Stromal cell of bone marrow (primary cell): ENCODE data around the gene TXNRD2.

Experiments used
- DNase-seq: peaks from one replicate; pipeline ENCODE4 v3.0.0-alpha.2; 2012; ENCODE audit warnings: low read depth

The TXNRD2 gene

DNA sequence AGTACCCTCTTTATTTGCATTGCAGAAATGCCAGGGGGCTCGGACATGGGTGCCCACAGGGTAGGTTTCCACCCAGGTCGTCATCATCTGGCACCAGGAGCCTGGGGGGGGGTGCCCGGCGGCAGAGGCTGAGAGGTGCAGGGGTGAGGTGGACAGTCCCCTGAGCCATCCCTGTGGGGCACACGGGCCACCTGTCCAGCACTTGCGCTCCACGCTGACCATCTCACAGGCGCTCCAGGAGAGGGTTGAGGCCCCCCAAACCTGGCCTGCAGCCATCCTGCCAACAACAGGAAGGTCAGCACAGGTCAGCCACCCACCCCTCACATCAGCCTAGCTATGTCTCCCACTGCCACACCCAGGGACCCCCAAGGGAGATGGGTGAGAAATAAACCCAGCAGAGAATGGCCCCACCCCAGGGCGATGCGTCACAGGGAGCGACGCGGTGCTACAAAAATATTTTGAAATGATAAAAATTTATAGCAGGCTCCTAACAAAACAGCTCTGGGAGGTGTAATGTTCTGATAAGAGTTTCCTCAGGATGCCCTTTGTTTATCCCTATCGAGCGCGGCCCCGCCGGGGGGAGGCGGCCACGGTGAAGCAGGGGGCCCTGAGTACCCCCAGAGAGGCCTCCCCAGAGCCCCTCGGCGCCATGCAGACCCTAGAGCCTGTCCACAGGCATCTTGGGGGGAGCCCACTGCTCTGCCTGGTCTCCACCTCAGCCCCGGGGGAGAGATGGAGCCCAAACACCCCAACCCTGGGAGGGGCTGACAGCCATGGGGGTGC is 65.9 kb downstream of the TXNRD2 start:
- DNase-seq = no peak

DNA sequence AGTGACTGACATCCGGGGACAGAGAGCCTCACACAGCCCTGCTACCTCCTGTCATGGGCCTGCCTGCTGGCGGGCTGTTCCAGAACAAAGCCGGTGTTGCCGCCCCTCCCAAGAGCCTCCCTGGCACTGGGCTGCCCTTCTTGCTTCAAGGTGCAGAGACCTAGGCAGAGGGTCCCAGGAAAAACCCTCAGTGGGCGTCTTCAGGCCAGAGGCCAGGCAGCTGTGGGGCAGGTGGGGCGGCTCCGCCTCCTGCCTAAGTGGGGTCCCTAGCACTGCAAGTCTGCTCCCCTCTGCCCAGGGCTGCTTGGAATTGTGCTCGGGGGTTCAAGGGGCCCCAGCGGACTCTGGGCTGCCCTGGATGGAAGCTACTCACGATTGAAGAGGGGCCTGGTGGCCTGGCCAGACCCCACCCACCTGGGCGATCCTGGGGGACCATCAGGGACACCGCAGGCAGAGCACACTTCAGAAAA is 66.5 kb downstream of the TXNRD2 start:
- DNase-seq = no peak

DNA sequence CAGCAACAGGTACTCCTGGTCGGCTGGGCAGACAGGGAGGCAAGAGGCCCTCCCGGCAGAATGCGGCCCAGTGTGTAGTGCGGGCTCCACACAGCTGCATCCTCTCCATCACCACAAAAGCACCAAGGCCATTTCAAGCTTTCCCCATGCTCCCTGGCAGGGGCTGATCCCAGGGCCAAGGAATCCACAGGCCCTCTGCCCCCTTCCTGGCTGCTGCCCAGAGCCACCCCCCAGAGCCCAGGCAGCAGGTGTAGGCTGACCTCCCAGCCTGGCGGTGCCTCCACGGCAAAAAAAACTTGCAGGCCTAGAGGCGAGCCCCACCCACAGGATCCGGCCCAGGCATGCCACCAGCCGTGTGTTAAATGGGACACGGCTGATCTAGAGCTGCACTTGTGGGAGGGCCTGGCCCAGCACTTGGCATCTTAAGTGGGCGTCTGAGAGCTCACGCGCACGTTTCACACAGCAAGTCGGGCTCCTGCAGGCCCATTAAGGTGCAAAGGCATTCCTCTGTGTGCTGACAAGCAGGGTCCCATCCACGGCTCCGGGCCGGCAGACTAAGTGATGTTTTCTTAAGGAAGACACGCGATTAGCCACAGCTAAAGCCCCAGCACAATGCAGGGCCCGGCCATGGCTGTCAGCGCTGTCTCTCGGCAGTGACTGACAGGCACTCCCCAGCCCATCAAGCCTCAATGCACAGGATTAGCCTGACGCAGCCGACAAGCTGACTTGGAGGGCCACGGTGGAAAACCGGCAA is 67.1 kb downstream of the TXNRD2 start:
- DNase-seq = no peak

DNA sequence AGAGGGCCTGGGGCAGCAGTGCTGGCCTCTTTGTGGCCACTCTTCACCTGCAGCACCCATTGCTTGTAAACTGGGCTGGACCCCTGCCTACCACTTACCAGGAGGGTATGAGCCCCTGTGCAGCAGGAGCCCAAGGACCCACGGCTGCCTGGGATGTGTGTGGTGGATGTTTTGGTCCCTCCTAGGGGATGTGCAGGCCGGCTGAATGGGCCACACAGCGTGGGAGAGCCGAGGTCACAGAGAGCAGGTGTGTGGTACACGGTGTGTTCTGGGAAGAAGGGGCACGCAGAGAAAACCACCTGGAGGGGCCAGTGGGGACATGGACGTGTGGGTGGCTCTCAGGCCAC is 67.7 kb downstream of the TXNRD2 start:
- DNase-seq = no peak

DNA sequence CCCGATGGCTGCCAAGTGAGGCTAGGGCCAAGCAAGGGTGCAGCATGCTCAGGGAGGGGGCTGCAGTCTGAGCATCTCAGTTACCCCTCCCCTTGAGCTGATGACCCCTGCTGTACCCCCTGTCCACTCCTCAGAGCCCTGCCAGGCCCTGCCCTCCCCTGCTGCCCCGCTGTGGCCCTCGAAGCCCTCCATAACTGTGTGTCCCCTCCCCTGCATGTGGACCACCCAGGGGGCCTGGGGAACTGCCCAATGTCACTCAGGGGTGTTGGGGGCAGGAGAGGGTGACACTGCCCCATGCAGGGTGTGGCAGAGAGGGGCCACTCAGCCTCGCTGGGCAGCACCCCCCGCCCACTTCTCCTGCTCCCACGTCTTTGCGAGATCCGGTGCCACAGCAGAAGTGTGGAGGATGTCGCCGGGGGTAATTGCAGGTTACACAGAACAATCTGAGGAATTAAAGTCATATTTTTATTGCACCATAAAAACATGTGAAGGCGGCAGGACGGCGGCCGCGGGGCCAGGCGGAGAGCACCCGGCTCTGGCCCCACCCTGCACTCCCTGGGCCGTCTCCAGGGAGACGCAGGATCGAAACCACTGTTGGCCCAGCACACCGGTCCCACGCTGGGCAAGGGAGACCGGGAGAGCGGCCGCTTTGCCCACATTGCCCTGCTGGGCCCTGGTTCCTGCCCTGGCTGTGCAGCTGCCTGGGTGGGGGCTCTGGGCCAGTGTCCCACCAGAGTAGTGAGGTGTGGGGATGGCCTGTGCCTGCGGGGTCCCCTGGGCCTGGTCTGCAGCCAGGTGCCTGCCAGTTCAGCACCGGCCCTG is 68.3 kb downstream of the TXNRD2 start:
- no peak for DNase-seq

DNA sequence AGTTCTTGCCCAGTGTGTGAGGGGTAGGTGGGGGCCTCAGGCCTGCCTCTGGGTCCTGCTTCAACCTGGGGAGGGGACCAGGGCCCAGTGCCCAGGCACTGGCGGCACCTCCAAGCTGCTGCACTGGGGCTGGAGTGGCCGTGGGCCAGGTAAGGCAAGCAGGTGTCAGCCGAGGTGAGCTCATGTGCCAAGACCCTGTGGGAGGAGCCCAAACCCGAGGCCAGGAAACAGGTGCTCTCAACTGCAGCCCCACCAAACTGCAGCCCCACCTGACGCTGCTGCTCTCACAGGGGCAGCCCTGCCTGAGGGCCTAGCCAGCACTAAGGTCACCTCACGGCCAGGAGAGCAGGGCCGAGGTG is 68.9 kb downstream of the TXNRD2 start:
- DNase-seq = no peak

DNA sequence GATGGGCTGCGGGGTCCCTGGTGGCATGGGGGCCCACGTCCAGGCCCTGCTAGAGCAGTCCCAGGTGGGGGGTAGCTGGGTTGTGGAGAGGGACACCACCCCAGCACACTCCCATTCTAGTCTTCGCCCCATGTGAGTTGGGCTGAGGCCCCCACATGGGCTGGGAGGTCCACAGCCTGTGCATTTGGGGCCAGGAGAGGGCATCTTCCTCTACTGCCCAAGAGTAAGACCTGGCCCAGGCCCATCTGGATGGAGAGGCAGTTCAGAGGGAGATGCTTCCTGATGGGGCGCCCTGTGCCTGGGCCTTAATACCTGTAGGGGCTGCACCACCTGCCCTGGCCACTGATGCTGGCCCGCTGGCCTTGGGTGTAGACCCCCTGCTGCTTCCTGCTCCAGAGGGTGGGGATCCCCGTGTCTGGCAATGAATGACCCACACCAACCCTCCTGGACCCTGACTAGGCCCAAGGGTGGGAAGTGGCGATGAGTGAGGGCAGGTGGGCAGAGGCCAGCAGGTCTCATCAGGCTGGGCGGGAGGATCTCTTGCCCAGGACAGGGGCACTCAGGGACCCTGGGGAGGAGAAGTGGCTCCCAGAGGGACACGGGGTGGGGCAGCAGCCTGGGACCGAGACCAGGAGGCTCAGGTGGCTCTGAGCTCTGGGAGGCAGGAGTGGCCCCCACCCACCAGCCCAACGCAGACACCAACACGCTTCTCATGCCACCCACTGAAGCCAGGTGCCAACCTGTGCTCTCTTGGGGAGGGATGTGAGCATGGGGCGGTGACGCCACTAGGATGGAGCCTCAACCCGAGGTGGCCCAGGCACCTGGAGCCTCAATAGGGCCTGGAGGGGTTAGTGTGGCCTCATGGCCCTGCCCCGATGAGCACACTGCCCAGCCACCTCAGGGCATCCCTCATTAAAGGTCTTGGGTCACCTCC is 69.5 kb downstream of the TXNRD2 start:
- DNase-seq = no peak

DNA sequence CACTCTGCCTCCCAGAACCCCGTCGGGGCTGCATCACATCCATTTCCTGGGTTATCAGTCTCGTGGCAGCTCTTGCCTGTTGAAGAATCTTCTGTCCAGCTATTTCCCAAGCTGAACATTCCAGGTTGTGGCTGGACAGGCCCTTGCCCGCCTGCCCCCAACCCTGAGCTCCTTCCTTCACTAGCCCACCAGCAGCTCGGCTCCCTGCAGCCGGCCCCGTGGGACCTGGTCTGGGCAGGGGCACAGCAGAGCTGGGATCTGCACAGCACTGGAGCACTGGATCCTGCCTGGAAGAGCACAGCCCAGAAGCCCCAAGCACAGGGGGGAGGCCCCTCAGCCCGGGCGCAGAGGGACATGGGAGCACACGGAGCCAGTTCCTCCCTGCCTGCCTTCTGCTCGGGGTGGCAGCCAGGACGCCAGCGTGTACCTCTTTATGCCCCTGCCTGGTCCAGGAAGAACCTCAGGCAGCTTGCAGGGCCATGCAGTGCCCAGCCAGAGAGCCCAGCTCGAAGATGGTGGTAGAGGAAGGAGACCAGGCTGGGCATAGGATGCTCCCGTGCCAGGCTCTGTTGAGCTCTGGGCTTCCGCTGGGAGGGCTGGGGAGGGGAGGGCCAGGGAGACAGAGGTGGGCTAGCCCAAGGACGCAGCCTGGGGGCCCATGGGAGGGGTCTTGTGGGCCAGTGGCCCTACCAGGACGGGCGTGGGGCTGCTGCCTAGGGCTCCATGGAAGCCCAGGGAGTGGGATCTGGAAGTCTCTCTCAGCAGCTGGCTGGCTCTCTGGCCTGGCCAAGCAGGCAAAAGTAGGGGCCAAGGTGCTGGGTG is 70.4 kb downstream of the TXNRD2 start:
- no peak for DNase-seq

DNA sequence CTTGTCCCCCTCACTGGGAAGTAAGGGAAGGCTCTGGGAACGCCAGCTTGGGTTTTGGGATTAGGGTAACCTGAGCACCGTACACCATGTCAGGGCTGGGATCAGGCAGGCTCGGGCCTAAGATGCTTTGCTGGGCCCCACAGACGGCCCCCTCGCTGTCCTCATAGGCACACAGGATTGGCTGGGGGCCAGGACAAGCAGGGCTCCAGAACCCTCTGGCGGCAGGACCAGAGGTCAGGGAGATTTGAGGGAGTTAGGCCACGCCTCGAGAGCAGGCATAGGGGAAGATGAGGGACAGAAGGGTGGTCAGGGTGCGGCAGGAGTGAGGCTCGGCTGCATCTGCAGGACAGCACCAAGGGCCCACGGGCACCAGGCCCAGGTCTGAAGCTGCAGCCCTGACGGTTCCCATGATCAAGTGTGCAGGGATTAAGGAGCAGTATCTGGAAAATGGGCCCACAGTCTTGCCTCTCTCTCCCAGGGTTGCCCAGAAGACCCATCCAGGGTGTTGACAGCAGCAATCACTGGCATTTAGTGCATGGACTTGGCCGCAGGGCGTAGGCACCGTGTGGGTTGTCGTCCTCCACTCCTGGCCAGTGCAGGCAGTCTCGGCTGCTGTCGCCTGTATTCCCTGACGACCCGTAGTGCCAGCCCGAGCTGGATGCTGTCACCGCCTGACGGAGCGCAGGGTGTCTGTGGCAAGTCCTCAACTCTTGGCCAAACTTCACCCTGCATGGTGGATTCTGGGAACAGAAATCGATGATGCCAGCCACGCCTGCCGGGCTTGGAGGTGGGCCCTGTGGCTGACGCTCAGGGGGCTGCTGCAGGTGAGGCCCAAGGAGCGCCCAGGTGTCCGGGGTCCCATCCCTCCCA is 71.2 kb downstream of the TXNRD2 start:
- DNase-seq = no peak

DNA sequence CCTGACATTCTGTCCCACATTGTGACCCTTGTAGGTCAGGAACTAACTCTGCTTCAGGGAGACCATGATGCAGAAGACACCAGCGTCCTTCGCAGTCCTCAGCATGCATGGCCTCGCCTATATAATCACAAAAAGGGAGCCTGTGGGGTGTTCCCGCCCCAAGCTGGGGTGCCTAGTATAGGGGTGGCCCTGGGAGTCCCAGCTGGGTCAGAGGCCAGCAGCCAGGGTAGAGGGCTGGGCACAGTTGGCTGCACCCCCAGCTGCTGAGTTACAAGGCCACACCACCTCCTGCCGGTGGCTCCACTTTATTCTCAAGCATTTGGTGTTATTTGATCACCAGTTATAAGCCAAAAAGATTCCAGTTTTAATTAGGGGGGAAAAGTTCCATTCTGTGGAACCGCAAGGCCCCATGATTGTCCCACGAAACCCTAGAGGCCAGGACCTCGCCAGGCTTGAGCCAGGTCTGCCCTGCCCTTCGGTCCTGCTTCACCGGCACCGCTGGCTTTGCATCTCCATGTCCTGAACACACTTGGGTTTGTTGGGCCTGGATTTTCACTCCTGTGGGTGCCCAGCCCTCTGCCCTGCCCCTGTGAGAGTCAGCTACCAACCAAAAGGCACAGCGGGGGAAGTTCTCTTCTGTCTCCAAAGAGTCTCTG is 72.0 kb downstream of the TXNRD2 start:
- no peak for DNase-seq

DNA sequence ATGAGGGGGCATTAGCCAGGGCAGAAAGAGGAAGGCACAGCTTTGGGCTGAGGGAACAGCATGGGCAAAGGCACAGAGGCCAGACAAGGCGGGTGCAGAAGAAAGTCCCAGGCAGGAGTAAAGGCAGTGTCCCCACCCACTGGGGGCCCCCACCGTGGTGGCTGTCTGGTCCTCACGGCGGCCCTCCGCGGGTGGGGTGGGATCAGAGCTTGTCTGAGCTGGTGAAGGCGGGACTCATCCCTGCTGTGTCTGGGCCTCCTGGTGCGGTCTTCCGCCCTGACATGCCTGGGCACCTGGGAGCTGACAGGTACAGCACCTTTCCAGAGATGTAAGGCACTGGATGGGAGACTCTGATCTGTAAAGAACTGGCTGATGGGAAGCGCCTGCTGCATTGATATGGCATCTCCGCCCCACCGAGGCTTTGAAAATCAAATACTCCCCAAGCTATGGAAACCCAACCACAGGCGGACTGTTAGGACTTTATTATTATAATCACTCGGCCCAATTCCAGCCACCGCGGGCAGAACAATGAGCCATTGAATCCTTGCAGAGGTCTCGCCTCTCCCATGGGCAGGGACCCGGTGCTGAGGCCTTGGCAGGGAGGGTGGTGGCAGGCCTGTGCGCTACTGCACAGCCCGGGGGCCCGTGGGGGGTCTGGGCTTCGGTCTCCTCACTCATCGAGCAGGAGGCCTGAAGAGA is 72.7 kb downstream of the TXNRD2 start:
- DNase-seq = no peak

DNA sequence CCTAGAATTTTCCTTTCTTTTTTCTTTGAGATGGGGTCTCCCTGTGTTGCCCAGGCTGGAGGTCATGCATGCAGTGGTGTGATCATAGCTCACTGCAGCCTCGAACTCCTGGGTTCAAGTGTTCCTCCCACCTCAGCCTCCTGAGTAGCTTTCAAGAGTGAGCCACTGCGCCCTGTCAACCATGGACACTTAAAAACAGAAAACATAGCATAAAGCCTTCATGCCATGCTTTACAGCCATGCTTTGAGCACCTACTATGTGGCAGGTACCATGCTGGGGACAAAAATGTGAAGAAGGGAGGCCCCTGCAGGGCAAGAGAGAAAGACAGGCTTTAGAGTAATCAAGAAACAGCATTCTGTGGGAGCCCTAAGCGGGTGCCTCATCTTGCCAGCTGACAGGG is 73.3 kb downstream of the TXNRD2 start:
- DNase-seq = no peak

DNA sequence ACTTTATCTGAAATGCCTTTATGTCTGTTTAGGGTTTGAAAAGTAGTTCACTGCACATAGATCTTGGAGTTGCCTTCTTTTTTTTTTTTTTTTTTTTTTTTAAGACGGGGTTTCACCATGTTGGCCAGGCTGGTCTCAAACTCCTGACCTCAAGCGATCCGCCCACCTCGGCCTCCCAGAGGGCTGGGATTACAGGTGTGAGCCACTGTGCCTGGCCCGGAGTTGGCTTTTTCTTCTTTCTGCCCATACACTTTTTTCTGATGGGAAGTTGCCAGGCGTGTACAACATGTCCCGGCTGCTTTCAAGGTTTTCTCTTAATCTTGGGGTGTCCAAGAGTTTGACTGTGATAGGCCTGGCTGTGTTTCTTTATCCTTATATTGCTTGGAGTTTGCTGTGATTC is 74.0 kb downstream of the TXNRD2 start:
- no peak for DNase-seq

DNA sequence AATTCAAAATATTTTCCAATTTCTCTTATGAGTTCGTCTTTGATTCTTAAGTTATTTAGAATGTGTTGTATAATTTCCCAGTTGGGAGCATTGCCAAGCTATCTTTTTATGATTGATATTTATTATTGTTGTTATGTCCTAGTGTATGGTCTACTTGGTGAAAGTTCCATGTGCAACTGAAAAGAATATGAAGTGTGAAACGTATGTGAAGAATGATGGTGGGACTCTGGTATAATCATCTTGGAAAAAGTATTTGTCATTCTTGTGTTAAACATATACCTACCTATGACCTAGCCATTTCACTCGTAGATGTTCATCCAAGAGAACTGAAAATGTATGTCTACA is 75.0 kb downstream of the TXNRD2 start:
- DNase-seq = no peak

DNA sequence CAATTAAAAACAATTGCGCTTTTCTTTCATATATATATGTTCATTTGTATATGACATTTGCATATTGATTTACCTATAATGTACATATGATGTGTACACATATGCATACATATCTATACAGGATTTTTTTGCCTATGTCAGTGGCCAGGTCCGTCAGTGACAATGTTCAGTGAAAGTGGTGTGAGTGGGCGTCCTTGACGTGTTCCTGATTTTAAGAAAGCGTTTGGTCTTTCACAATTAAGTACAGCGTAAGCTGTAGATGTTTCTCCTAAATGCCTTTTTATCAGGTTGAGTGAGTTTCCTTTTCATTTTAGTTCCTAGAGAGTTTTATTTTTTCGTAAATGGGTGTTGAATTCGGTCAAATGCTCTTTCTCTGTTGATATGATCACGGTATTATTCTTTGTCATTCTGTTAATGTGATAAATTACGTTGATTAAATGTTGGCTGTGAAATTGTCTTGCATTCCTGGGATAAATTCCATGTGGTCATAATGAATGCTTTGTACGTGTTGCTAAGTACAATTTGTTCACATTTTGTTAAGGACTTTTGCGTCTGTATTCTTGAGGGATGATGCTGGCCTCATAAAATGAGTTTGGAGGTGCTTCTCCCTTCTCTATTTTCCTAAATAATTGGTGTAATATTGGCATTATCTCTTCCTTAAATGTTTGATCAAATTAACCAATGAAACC is 76.3 kb downstream of the TXNRD2 start:
- no peak for DNase-seq

DNA sequence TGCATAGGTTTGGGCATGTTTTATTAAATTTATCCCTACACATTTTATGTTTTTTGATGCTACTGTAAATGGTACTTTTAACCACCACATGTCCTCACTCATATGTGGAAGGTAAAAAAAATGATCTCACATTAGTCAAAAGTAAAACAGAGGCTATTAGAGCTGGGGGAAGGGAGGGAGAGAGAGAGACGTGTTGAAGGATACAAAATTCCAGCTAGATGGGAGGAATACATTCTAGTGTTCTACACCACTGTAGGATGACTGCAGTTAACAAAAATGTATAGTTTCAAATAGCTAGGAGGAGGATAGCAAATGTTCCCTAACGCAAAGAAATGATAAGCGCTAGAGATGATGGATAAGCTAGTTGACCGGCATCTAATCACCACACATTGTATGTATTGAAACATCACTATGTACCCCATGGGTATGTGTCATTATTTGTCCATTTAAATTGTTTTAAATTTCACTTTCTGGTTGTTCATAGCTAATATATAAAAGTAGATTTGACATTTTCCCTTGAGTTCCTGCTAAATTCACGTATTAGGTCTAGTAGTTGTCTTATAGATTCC is 77.0 kb downstream of the TXNRD2 start:
- DNase-seq = no peak

DNA sequence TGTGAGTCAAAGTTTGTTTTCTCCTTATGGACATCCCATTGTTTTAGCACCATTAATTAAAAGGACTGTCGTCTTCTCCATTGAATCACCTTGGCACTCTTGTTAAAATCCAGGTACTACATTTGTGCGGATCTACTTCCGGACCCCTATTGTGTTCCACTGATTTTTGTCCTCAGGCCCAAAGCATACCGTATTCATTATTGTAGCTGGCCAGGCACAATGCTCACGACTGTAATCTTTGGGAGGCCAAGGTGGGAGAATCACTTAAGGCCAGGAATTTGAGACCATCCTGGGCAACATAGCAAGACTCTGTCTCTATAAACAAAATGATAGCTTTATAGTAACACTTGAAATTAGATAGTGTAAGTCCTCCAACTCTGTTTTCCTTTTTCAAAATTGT is 78.0 kb downstream of the TXNRD2 start:
- DNase-seq = no peak
